Mononuclear cell (primary cell): ENCODE data around the gene SMCO4. TPM values are rescaled to one million over a fixed set of nuclear protein-coding genes. Genes with fewer than 3 reads are reported as not detected.
"Not testable (repeated sequence)": the region's sequence is repeated elsewhere in the genome, so short reads cannot be mapped to it uniquely, and the experiment has no call there.

Source experiments
- H3K27me3 ChIP-seq: 2 replicates; pipeline ENCODE4 v1.6.0; 2011; ENCODE audit warnings: low read length, control low read depth; ENCODE audit not compliant: insufficient read depth
- H3K4me1 ChIP-seq: 2 replicates; pipeline ENCODE4 v1.5.1; 2011; ENCODE audit warnings: mild to moderate bottlenecking, low read length, control low read depth; ENCODE audit not compliant: insufficient read depth
- H3K4me3 ChIP-seq: 2 replicates; pipeline ENCODE4 v1.5.1; 2011; ENCODE audit warnings: mild to moderate bottlenecking, low read length, moderate library complexity
- H3K9me3 ChIP-seq: 2 replicates; pipeline ENCODE4 v1.5.1; 2011; ENCODE audit warnings: low read depth, mild to moderate bottlenecking, control low read depth, low read length
- total RNA-seq: library from RNA; depleted of rRNA; stranded (reverse); fragments of >200 nt; gene quantifications from one replicate; pipeline ENCODE4 v1.2.3, GENCODE V29; 2012

SMCO4 gene
- total RNA-seq, 1 donor, result 3.3 TPM

GRCh38 chr11:93464927-93465540 is 78.2 kb downstream of the SMCO4 start:
- Histone ChIP-seq H3K4me1 (no peaks in the 10 kb centered on the region), H3K27me3 (no peaks in the 10 kb centered on the region), H3K4me3 (no peak overlapping the region), H3K9me3 (no peaks in the 10 kb centered on the region)

GRCh38 chr11:93463666-93464065 is 79.5 kb downstream of the SMCO4 start:
- not testable (repeated sequence) for H3K27me3 ChIP-seq, H3K4me3 ChIP-seq, H3K9me3 ChIP-seq, H3K4me1 ChIP-seq

- Histone ChIP-seq H3K4me1 (no peaks in the 10 kb centered on the region), H3K27me3 (no peaks in the 10 kb centered on the region), H3K4me3 (no peak overlapping the region), H3K9me3 (no peaks in the 10 kb centered on the region)
These were observed 84.9 kb downstream of the SMCO4 start for GRCh38 chr11:93458286-93458685.

GRCh38 chr11:93444617-93445073 is 98.5 kb downstream of the SMCO4 start:
- no peaks in the 10 kb centered on the region for H3K9me3 ChIP-seq
- H3K4me1 ChIP-seq, result no peaks in the 10 kb centered on the region
- no peaks in the 10 kb centered on the region for H3K27me3 ChIP-seq
- no peak overlapping the region for H3K4me3 ChIP-seq

GRCh38 chr11:93443232-93443631 is 100.0 kb downstream of the SMCO4 start:
- H3K4me3 ChIP-seq, H3K9me3 ChIP-seq, H3K4me1 ChIP-seq, H3K27me3 ChIP-seq: not testable (repeated sequence)

- H3K27me3 ChIP-seq, result no peaks in the 10 kb centered on the region
These were observed 110.9 kb downstream of the SMCO4 start for GRCh38 chr11:93432247-93432646.

More at GRCh38 chr11:93432247-93432646, 110.9 kb downstream of the SMCO4 start:
- Histone ChIP-seq H3K9me3 (no peaks in the 10 kb centered on the region), H3K4me3 (no peak overlapping the region), H3K4me1 (no peaks in the 10 kb centered on the region)

Other genes with a start within 250 kb of the SMCO4 start
- gene DEUP1, start 212.6 kb downstream of the SMCO4 start, total RNA-seq, result not detected
- 22.6 TPM for gene CEP295, start 118.3 kb upstream of the SMCO4 start, total RNA-seq
- gene TAF1D, start 198.1 kb upstream of the SMCO4 start, total RNA-seq, result 229 TPM
- 9.8 TPM for gene C11orf54, start 198.3 kb upstream of the SMCO4 start, total RNA-seq
- 48.0 TPM for gene MED17, start 240.9 kb upstream of the SMCO4 start, total RNA-seq